Keratinocyte (primary cell): ENCODE results near the gene PRR36. TPM values are rescaled to one million over a fixed set of nuclear protein-coding genes. Genes with fewer than 3 reads are reported as not detected.

Experiments
- DNase-seq: peaks from one replicate; pipeline ENCODE4 v3.0.0-alpha.2; 2011; ENCODE audit warnings: low read depth, missing footprints, low spot score
- FAIRE-seq: peaks from 2 replicates; lab custom pipeline; 2011; peaks lifted over from hg19 to GRCh38; lab: Jason Lieb, UNC
- H2AFZ ChIP-seq: 2 replicates; pipeline ENCODE4 v1.6.0; 2012; ENCODE audit warnings: low read length, control low read depth, inconsistent platforms; ENCODE audit not compliant: control insufficient read depth
- H3K27ac ChIP-seq: 2 replicates; pipeline ENCODE4 v1.5.1; 2011; ENCODE audit warnings: low read length; ENCODE audit not compliant: control insufficient read depth, insufficient read depth
- H3K27me3 ChIP-seq: 3 replicates; pipeline ENCODE4 v1.6.0; 2011; ENCODE audit warnings: low read length; ENCODE audit not compliant: control insufficient read depth, insufficient read depth; ENCODE audit errors: extremely low read depth
- H3K36me3 ChIP-seq, 2 experiments: 2 replicates in 1 of 2; 3 replicates in 1 of 2; pipeline ENCODE4 v1.5.1; 2011; ENCODE audit warnings: low read length in 2 of 2, mild to moderate bottlenecking in 1 of 2; ENCODE audit not compliant: control insufficient read depth in 2 of 2, insufficient read depth in 2 of 2; ENCODE audit errors: extremely low read depth in 1 of 2
- H3K4me1 ChIP-seq: 3 replicates; pipeline ENCODE4 v1.5.1; 2011; ENCODE audit warnings: low read length; ENCODE audit not compliant: control insufficient read depth, insufficient read depth; ENCODE audit errors: extremely low read depth
- H3K4me2 ChIP-seq: 3 replicates; pipeline ENCODE4 v1.6.0; 2011; ENCODE audit warnings: low read depth, low read length; ENCODE audit not compliant: control insufficient read depth, insufficient read depth; ENCODE audit errors: extremely low read depth
- H3K4me3 ChIP-seq, 3 experiments: fragments of 200-600 bp in 1 of 3; sonication (generic) in 1 of 3; 2 replicates in 2 of 3; 3 replicates in 1 of 3; pipeline ENCODE4 v1.5.1; 2011 to 2016; ENCODE audit warnings: low read length in 3 of 3, mild to moderate bottlenecking in 3 of 3, control low read depth in 2 of 3, inconsistent platforms in 1 of 3, low read depth in 1 of 3, mixed read lengths in 1 of 3, mixed run types in 1 of 3, moderate library complexity in 1 of 3; ENCODE audit not compliant: control insufficient read depth in 2 of 3, insufficient read depth in 2 of 3; ENCODE audit errors: extremely low read depth in 1 of 3
- H3K79me2 ChIP-seq: 2 replicates; pipeline ENCODE4 v1.6.0; 2012; ENCODE audit warnings: low read length; ENCODE audit not compliant: control insufficient read depth, insufficient read depth
- H3K9ac ChIP-seq: 3 replicates; pipeline ENCODE4 v1.6.0; 2011; ENCODE audit warnings: low read length; ENCODE audit not compliant: control insufficient read depth, insufficient read depth; ENCODE audit errors: extremely low read depth
- H3K9me1 ChIP-seq: 3 replicates; pipeline ENCODE4 v1.6.0; 2011; ENCODE audit warnings: low read length; ENCODE audit not compliant: control insufficient read depth, insufficient read depth; ENCODE audit errors: extremely low read depth
- H3K9me3 ChIP-seq: 2 replicates; pipeline ENCODE4 v1.5.1; 2012; ENCODE audit warnings: low read depth, low read length; ENCODE audit not compliant: control insufficient read depth
- H4K20me1 ChIP-seq: 3 replicates; pipeline ENCODE4 v1.6.0; 2011; ENCODE audit warnings: low read length; ENCODE audit not compliant: control insufficient read depth, insufficient read depth; ENCODE audit errors: extremely low read depth
- EZH2 ChIP-seq: IDR thresholded peaks from one replicate; pipeline ENCODE4 v1.6.1; 2012; ENCODE audit warnings: inconsistent platforms, mild to moderate bottlenecking, low read length, moderate library complexity
- dilution Hi-C: fragments of 300-500 bp; cut with MboI; formaldehyde crosslinking; loops from one replicate; pipeline ENCODE4 v1.7.0; 2020; ENCODE audit warnings: low sequenced_read_pairs; ENCODE audit not compliant: extremely low pct_ligation_motif_present
- polyA plus RNA-seq, 5 experiments: library from polyadenylated mRNA; depleted of rRNA in 3 of 5; stranded (reverse) in 3 of 5; stranded (forward) in 1 of 5; unstranded in 1 of 5; fragments of >200 nt; gene quantifications; 1 replicate in 1 of 5; 2 replicates in 3 of 5; 3 replicates in 1 of 5; pipeline versions ENCODE4 v1.2.1 to v1.2.3, GENCODE V29; 2011 to 2012; ENCODE audit warnings: missing spikeins in 2 of 5, low read depth in 1 of 5, low replicate concordance in 1 of 5
- TF ChIP-seq, protein P1 (sequence below), 3 experiments: IDR thresholded peaks in 1 of 3; conservative IDR thresholded peaks in 1 of 3; optimal IDR thresholded peaks in 1 of 3; 2 replicates in 2 of 3; 3 replicates in 1 of 3; pipeline versions ENCODE3 to v1.5.1; 2011; ENCODE audit warnings: low read length in 3 of 3, mild to moderate bottlenecking in 3 of 3, moderate library complexity in 2 of 3, control low read depth in 1 of 3, inconsistent platforms in 1 of 3; ENCODE audit not compliant: insufficient read depth in 2 of 3; ENCODE audit errors: extremely low read depth in 1 of 3

PRR36 gene
- polyA plus RNA-seq, 1 donor (not counting 4 experiments of a cell fraction or from before 2014, with no cell fraction given), result not detected

DNA sequence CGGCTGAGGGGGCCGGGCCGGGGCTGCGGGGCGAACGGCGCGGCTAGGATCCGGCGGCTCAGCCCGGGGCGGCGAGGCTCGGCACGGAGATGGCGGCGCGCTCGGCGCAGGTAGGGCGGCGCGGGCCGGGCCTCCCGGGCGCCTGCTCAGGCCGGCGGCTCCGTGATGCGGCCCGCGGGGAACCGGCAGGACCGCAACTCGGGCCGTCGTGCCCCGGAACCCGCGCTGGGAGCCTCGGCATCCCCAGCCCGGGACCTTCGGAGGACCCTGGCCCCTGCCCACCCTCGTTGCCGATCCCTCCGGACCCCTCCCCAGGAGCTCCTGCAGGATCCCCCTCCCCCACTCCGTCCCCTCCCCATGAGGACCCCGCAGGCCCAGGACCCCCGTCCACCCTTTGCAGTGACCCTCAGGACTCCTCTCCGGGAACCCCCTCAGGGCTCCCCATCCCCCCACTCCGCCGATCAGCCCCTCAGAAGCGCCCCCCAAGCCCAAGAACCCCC is 43.9 kb downstream of the PRR36 start:
- H3K9me3 ChIP-seq, result no peaks in the 10 kb centered on the region
- H3K79me2 ChIP-seq, result peaks cover 9% of the 10 kb centered on the region
- H3K36me3 ChIP-seq, result no peaks in the 10 kb centered on the region
- H3K4me1 ChIP-seq, result peaks cover 34% of the 10 kb centered on the region
- TF ChIP-seq, protein P1, sequence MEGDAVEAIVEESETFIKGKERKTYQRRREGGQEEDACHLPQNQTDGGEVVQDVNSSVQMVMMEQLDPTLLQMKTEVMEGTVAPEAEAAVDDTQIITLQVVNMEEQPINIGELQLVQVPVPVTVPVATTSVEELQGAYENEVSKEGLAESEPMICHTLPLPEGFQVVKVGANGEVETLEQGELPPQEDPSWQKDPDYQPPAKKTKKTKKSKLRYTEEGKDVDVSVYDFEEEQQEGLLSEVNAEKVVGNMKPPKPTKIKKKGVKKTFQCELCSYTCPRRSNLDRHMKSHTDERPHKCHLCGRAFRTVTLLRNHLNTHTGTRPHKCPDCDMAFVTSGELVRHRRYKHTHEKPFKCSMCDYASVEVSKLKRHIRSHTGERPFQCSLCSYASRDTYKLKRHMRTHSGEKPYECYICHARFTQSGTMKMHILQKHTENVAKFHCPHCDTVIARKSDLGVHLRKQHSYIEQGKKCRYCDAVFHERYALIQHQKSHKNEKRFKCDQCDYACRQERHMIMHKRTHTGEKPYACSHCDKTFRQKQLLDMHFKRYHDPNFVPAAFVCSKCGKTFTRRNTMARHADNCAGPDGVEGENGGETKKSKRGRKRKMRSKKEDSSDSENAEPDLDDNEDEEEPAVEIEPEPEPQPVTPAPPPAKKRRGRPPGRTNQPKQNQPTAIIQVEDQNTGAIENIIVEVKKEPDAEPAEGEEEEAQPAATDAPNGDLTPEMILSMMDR (optimal IDR thresholded peaks at IDR 0.05 in 1 of 3, IDR thresholded peaks at IDR 0.05 in 1 of 3, conservative IDR thresholded peaks at IDR 0.05 in 1 of 3; ENCODE audit: extremely low read depth in 1 of 3, insufficient read depth in 2 of 3, low read length in 3 of 3), result no peak
- TF ChIP-seq EZH2, result no peak
- no peaks in the 10 kb centered on the region for H4K20me1 ChIP-seq
- DNase-seq, result no peak
- peak overlapping the region; percentile 26 for H3K27ac ChIP-seq
- peak overlapping the region; percentile 78 for H3K4me2 ChIP-seq
- dilution Hi-C loops, result no loop called here
- H3K9me1 ChIP-seq, result peaks cover 3% of the 10 kb centered on the region
- H3K9ac ChIP-seq, result peak overlapping the region; percentile 72
- no peak for FAIRE-seq
- no peak overlapping the region for H2AFZ ChIP-seq
- H3K27me3 ChIP-seq, result no peaks in the 10 kb centered on the region
- H3K4me3 ChIP-seq, result peak overlapping the region; percentile 56 to 88 (median 67)

DNA sequence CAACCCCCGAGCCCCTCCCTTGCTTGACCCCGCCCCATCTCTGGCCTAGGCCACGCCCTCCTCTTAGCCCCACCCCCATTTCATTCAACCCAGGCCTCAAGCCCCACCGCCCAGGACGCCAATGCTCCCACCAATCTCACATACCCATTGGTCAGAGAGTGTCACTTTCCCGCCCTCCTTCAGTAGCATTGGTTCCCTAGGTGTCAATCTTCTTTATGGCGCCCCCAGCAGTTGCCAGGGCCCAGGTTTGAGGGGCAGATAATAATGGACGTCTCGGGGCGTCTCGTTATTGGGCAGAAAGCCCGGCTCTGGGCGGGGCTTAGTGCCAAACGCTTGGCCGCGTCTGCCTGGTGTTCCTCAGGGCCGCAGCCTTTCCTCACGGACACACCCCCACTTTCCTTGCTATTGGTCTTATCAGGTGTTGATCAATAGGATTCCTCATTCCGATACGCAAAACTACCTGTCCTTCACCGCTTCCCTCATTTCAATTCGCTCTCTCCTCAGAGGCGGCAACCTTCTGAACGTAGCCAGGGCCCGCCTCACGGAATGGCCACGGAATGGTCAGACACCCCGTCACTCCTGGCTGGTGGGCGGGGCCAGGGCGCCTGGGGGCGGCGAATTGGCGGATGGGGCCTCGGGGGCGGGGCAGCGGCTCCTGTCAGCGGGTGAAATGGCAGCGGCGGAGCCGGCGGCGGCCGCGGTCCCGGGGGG is 44.5 kb downstream of the PRR36 start, which contains the start of gene EVI5L:
EVI5L (plus strand) TSS at position 658 of the 711 bp plus-strand sequence. CDS start 16,325 bp downstream, outside the sequence.
- TF ChIP-seq EZH2, result no peak
- TF ChIP-seq, protein P1 (optimal IDR thresholded peaks at IDR 0.05 in 1 of 3, IDR thresholded peaks at IDR 0.05 in 1 of 3, conservative IDR thresholded peaks at IDR 0.05 in 1 of 3; ENCODE audit: extremely low read depth in 1 of 3, insufficient read depth in 2 of 3, low read length in 3 of 3), result no peak
- H3K4me1 ChIP-seq, result peaks cover 34% of the 10 kb centered on the region
- H2AFZ ChIP-seq, result peak within 1 kb of the TSS; percentile 86
- no peaks in the 10 kb centered on the region for H3K36me3 ChIP-seq
- no peaks in the 10 kb centered on the region for H3K9me3 ChIP-seq
- FAIRE-seq, result peak; percentile 96
- H3K27me3 ChIP-seq, result no peaks in the 10 kb centered on the region
- peak within 1 kb of the TSS; percentile 61 to 88 (median 72) for H3K4me3 ChIP-seq
- no peaks in the 10 kb centered on the region for H4K20me1 ChIP-seq
- H3K9ac ChIP-seq, result peak within 1 kb of the TSS; percentile 72
- H3K4me2 ChIP-seq, result peak within 1 kb of the TSS; percentile 78
- dilution Hi-C loops, result no loop called here
- H3K79me2 ChIP-seq, result peaks cover 9% of the 10 kb centered on the region
- H3K9me1 ChIP-seq, result peaks cover 3% of the 10 kb centered on the region
- H3K27ac ChIP-seq, result peak within 1 kb of the TSS; percentile 47
- DNase-seq, result peak; percentile 99
